Frontal cortex (tissue), 4 donors: Measurements from ENCODE around the gene C2orf81. TPM values are rescaled to one million over a fixed set of nuclear protein-coding genes. Genes with fewer than 3 reads are reported as not detected.

ENCODE experiments used
- DNase-seq, 2 donors: peaks; one replicate each; pipeline ENCODE4 v3.0.0; 2012; ENCODE audit warnings: low spot score in 2 of 2
- FAIRE-seq: peaks from 2 replicates; lab custom pipeline; 2012; peaks lifted over from hg19 to GRCh38; lab: Jason Lieb, UNC
- total RNA-seq: library from RNA; depleted of rRNA; stranded (reverse); fragments of >200 nt; gene quantifications from one replicate; pipeline ENCODE4 v1.2.3, GENCODE V29; 2014
- donor health status: control.
- donor health status: control.
- donor health status: control.

The C2orf81 gene
- total RNA-seq, 1 donor from 2014 or later = 0.41 TPM

- no peak for DNase-seq
- FAIRE-seq = no peak
Observed at GRCh38 chr2:74396149-74396548, 25.3 kb downstream of the C2orf81 start.

- DNase-seq = no peak
- no peak for FAIRE-seq
Observed at GRCh38 chr2:74393525-74393924, 27.9 kb downstream of the C2orf81 start.

GRCh38 chr2:74392449-74392743 is 29.0 kb downstream of the C2orf81 start:
- DNase-seq (no peak), FAIRE-seq (no peak)

- FAIRE-seq = peak; percentile 21
- DNase-seq = peak; percentile 88 to 89
Observed at GRCh38 chr2:74391580-74392448, 29.6 kb downstream of the C2orf81 start.

- FAIRE-seq = no peak
- peak in 1 of 2 donors; percentile 56 for DNase-seq
Observed at GRCh38 chr2:74391209-74391579, 30.2 kb downstream of the C2orf81 start.

GRCh38 chr2:74390606-74391005 is 30.8 kb downstream of the C2orf81 start:
- DNase-seq = no peak

GRCh38 chr2:74387346-74387745 is 34.1 kb downstream of the C2orf81 start:
- DNase-seq = no peak
- no peak for FAIRE-seq

More at GRCh38 chr2:74390606-74391005, 30.8 kb downstream of the C2orf81 start:
- FAIRE-seq = no peak

GRCh38 chr2:74385396-74385795 is 36.0 kb downstream of the C2orf81 start:
- DNase-seq (no peak), FAIRE-seq (no peak)

- no peak for FAIRE-seq
- DNase-seq = no peak
Observed at GRCh38 chr2:74384051-74384450, 37.4 kb downstream of the C2orf81 start.

- DNase-seq = no peak
- FAIRE-seq = no peak
Observed at GRCh38 chr2:74383254-74383653, 38.2 kb downstream of the C2orf81 start.

- no peak for DNase-seq
- no peak for FAIRE-seq
Observed at GRCh38 chr2:74381751-74382150, 39.7 kb downstream of the C2orf81 start.

- DNase-seq (peak in 1 of 2 donors; percentile 69), FAIRE-seq (no peak)
Observed at GRCh38 chr2:74379851-74380789, 41.3 kb downstream of the C2orf81 start, which contains the start of gene DCTN1. Gene DCTN1 (minus strand): TSS chr2:74380311. CDS start chr2:74380037, 274 bp downstream.

- FAIRE-seq = no peak
- no peak for DNase-seq
Observed at GRCh38 chr2:74378007-74378406, 43.4 kb downstream of the C2orf81 start.

GRCh38 chr2:74375838-74376237 is 45.6 kb downstream of the C2orf81 start:
- no peak for DNase-seq
- no peak for FAIRE-seq

GRCh38 chr2:74374509-74375205 is 46.8 kb downstream of the C2orf81 start:
- peak; percentile 80 to 96 for DNase-seq
- FAIRE-seq = peak; percentile 67

- no peak for FAIRE-seq
Observed at GRCh38 chr2:74373985-74374384, 47.4 kb downstream of the C2orf81 start.

GRCh38 chr2:74373221-74373676 is 48.2 kb downstream of the C2orf81 start:
- no peak for FAIRE-seq
- no peak for DNase-seq

More at GRCh38 chr2:74373985-74374384, 47.4 kb downstream of the C2orf81 start:
- no peak for DNase-seq

- FAIRE-seq = no peak
- no peak for DNase-seq
Observed at GRCh38 chr2:74372674-74373073, 48.7 kb downstream of the C2orf81 start.

GRCh38 chr2:74371421-74371820 is 50.0 kb downstream of the C2orf81 start:
- no peak for FAIRE-seq
- no peak for DNase-seq

GRCh38 chr2:74369976-74370375 is 51.4 kb downstream of the C2orf81 start:
- FAIRE-seq (no peak), DNase-seq (no peak)
